RWPE1 (cell line): ENCODE results near the gene KLHL1.

Experiments used
- CTCF ChIA-PET: fragments of 350-600 bp; sonication (Branson Sonifier 250); formaldehyde crosslinking; extraction: SDS; loops from one replicate; lab custom pipeline; 2021; lab: Yijun Ruan, JAX
- POLR2A ChIA-PET: fragments of 400-600 bp; formaldehyde crosslinking; extraction: SDS; loops from one replicate; lab custom pipeline; 2020; ENCODE audit warnings: antibody characterized with exemption; ENCODE audit not compliant: low non-redundant PET; lab: Yijun Ruan, JAX
- DNase-seq: peaks from one replicate; pipeline ENCODE4 v3.0.0; 2012; ENCODE audit warnings: low spot score
- H3K27ac ChIP-seq: fragments of 450-650 bp; 2 replicates; pipeline ENCODE4 v1.5.1; 2017
- CTCF ChIP-seq: fragments of 450-650 bp; conservative IDR thresholded peaks from 2 replicates; pipeline ENCODE4 v1.5.1; 2017; ENCODE audit warnings: low read depth, mild to moderate bottlenecking

Gene KLHL1

GRCh38 chr13:69903081-69903480 is 205.2 kb downstream of the KLHL1 start:
- CTCF ChIA-PET, result no interaction called here
- H3K27ac ChIP-seq, result no peak overlapping the region
- DNase-seq, result no peak
- TF ChIP-seq CTCF, result no peak
- POLR2A ChIA-PET, result no interaction called here

- ChIA-PET POLR2A (no interaction called here), CTCF (no interaction called here)
- TF ChIP-seq CTCF, result no peak
- no peak for DNase-seq
- H3K27ac ChIP-seq, result no peak overlapping the region
These were observed 225.8 kb downstream of the KLHL1 start for GRCh38 chr13:69882451-69882850.

- DNase-seq, result no peak
- POLR2A ChIA-PET, result no interaction called here
- no peak for TF ChIP-seq CTCF
- CTCF ChIA-PET, result no interaction called here
- no peak overlapping the region for H3K27ac ChIP-seq
These were observed 228.3 kb downstream of the KLHL1 start for GRCh38 chr13:69879936-69880335.

GRCh38 chr13:69872321-69873047 is 235.8 kb downstream of the KLHL1 start:
- H3K27ac ChIP-seq, result no peak overlapping the region
- TF ChIP-seq CTCF, result no peak
- ChIA-PET POLR2A (no interaction called here), CTCF (no interaction called here)
- DNase-seq, result no peak

DNA sequence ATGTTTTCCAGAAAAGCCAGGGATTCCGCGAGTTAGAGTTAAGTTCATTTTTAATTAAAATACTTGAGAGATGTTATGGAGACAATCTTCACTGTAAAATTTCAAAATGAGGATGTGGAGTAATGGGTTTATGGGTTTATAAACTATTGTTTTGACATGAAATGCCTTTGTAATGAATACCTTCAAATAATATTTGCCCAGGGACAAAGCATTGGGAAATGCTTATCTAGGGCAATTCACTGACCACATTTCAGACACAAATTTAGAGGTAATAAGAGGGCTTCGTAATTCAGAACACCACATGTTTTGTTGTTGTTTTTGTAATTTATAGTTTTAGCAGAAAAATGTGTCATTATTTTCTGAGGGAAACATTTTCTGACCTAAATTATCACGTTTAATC is 241.7 kb downstream of the KLHL1 start:
- TF ChIP-seq CTCF, result no peak
- DNase-seq, result no peak
- ChIA-PET CTCF (no interaction called here), POLR2A (no interaction called here)
- H3K27ac ChIP-seq, result no peak overlapping the region

DNA sequence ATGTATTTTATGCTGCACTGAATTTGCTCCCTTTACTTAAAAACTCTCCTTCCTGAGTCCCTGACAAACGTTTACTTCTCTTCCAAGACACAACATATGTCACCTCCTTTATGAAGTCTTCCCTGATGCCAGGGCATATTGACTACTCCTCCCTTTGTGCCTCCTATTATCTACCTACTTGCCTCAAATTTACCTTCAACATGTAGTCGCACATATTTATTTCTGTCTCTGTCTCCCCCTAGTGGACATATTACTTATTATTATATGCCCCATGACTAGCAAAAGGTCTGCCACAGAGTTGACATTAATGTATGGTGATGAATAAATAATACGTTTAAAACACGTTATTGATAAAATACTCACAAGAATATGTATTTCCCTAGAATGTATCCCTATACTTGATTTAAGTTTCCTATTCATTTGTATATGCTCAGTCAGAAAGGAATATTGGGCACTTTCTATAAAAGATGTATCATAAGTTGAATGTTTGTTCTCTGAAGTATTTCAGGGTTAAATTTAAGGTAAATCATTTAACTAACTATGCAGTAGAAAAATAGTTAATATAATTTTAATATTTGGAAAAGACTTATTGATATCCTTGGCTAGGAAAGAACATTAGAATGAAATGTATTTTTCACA is 250.9 kb downstream of the KLHL1 start:
- H3K27ac ChIP-seq, result no peak overlapping the region
- CTCF ChIA-PET, result no interaction called here
- DNase-seq, result peak; percentile 18
- POLR2A ChIA-PET, result no interaction called here
- TF ChIP-seq CTCF, result peak; percentile 73
